Myometrial cell (primary cell): ENCODE results near the gene FHIP1A. TPM values are rescaled to one million over a fixed set of nuclear protein-coding genes. Genes with fewer than 3 reads are reported as not detected.

ENCODE experiments used
- total RNA-seq: library from RNA; depleted of rRNA; stranded (reverse); fragments of >200 nt; gene quantifications from 2 replicates; pipeline ENCODE4 v1.2.3, GENCODE V29; 2015

The FHIP1A gene
- under 0.01 and 0.53 TPM in 2 replicates for total RNA-seq

GRCh38 chr4:151408630-151409469, at the start of gene FHIP1A:
FHIP1A (plus strand) TSS chr4:151409176; CDS start chr4:151566260, 157,084 bp downstream.

Other genes with a start within 250 kb of the FHIP1A start
- gene PRSS48, start 132.0 kb upstream of the FHIP1A start, total RNA-seq = not detected in 2 replicates
- gene SH3D19, start 83.6 kb upstream of the FHIP1A start, total RNA-seq = 54.5 and 59.5 TPM in 2 replicates